Measurements from ENCODE around the gene ASCL5.

- no peak for TF ChIP-seq CTCF (IDR thresholded peaks at IDR 0.05)
- TF ChIP-seq POLR2A (IDR thresholded peaks at IDR 0.05) = no peak
Measured at GRCh38 chr1:201077736-201078135, 49.2 kb downstream of the ASCL5 start.
